Middle frontal gyrus (tissue), 1 donor: ENCODE results near the gene TELO2.

Experiments used
- DNase-seq: peaks from one replicate; pipeline ENCODE4 v3.0.0-alpha.2; 2015; ENCODE audit warnings: low spot score; ENCODE audit errors: extremely low spot score

TELO2 gene

DNA sequence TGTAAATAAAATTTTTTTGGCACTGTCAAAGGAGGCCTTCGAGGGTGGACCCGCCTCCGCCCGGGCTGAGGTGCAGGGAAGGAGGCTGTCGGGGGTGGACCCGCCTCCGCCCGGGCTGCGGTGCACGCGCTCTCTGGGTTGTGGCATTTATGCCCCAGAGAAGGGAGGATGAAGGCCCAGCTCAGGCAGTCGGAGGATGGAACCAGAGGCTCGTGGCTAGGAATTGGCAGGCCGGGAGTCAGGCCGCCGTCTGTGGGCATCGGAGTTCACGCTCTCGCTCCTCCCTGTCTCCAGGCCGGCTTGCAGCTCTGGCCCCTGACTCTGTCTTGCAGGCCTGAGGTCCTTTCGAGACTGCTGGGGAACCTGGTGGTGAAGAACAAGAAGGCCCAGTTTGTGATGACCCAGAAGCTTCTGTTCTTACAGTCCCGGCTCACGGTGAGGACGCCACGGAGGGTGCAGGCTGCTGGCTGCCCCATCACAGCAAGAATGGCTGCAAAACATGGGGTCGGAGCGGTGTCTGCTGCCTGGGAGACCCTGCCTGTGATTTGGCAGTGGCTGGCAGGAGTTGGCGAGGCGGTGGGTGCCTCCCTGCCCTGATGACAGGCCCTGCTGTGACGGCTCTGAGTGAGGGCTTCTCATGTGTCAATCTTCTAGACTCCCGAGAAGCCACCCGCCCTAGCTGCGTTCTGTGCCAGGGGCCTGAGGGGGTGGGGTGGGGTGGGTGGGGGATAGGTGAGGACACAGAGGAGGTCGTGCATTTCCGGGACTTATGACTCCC is 5.9 kb downstream of the TELO2 start:
- no peak for DNase-seq

DNA sequence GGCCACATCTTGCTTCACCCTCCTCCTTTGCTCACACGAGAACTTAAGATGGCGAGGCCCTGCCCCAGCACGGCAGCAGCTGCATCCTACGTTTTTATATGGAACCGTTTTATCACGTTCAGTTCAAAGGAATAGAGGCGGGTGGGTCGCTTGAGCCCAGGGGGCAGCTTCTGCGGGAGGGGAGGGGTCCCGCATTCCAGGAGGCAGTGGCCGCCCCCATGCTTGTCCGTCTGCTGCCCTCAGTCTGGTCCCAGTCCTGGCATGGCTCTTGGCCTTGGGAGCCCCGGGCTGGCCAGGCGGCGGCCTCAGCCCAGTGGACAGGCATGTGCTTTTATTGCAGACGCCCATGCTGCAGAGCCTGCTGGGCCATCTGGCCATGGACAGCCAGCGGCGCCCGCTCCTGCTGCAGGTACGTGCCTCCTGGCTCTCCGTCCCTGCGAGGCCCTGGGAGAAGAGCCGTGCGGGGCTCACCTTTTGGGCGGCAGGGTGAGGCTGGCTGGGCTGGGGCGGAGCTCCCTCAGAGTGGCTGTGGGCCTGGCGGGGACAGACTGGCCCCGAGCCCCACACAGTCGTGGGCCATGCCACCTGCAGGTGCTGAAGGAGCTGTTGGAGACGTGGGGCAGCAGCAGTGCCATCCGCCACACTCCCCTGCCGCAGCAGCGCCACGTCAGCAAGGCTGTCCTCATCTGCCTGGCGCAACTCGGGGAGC is 6.8 kb downstream of the TELO2 start:
- DNase-seq, result no peak

DNA sequence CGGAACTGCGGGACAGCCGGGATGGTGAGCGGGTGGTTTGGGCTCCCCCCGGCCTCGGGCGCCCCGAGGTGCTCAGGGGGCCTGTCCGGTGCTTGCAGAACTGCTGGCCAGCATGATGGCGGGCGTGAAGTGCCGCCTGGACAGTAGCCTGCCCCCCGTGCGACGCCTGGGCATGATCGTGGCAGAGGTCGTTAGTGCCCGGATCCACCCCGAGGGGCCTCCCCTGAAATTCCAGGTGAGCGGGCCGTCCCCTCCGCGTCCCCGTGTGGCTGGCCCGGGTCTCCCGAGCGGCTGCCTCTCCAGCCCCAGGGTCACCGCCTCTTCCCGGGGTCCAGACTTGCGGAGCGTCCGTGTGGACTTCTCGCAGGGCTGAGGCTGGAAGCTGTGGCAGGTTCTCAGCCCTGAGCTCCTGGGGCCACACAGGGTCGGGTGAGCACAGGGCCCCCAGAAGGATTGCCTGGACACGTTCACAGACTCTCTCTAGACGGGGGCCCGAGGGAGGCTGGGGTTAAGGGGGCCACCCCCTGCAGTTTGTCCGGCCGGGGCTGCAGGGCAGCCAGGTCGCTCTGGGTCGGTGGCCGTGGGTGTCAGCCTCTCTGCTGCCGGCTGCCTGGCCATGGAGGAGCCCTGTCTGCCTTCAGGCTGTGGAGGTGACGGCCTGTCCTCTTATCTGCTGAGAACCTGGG is 7.4 kb downstream of the TELO2 start:
- DNase-seq, result no peak

DNA sequence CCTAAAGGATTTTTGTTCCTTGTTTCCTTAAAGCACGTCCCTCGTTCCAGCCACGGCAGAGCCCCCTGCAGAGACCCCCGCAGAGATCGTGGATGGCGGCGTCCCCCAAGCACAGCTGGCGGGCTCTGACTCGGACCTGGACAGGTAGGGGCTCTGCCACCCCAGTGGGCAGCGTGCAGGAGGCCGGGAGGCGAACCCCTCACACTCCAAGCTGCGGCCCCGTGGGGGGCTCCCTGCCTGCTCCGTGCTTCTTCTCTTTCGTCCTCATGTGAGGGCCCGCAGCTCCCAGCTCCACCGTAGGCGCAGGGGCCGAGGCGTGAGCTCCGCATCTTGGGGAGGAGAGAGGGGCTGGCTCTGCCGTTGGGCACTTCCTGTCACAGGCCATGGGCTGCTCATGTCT is 8.5 kb downstream of the TELO2 start:
- no peak for DNase-seq

DNA sequence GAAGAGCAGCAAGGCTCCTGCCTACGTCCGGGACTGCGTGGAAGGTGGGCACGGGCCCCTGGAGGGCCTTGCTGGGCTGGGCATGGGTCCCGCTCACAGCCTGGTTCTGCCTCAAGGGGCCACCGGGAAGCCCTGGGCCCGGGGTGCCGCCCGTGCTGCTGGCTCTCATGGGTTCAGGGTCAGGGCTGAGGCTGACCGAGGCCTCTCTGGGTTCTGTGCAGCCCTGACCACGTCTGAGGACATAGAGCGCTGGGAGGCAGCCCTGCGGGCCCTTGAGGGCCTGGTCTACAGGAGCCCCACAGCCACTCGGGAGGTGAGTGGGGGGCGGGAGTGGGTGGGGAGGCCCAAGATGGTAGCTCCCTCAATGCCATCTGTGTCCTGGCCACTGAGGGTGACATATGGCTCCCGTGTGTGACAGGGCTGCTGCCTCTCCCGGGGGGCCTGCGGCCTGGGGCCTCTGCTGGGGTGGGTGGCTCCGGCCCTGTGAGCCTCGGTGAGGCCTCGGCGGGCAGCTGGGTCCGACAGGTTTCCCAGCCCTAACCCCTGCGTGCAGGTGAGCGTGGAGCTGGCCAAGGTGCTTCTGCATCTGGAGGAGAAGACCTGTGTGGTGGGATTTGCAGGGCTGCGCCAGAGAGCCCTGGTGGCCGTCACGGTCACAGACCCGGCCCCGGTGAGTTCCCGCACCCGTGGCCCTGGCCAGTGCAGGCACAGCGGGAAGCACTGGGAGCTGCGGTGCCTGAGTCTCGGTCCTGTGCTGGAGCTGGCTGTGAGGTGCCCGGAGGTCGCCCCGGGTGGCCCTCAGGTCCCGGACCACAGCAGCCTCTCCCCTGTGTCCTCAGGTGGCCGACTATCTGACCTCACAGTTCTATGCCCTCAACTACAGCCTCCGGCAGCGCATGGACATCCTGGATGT is 9.2 kb downstream of the TELO2 start:
- DNase-seq, result no peak

DNA sequence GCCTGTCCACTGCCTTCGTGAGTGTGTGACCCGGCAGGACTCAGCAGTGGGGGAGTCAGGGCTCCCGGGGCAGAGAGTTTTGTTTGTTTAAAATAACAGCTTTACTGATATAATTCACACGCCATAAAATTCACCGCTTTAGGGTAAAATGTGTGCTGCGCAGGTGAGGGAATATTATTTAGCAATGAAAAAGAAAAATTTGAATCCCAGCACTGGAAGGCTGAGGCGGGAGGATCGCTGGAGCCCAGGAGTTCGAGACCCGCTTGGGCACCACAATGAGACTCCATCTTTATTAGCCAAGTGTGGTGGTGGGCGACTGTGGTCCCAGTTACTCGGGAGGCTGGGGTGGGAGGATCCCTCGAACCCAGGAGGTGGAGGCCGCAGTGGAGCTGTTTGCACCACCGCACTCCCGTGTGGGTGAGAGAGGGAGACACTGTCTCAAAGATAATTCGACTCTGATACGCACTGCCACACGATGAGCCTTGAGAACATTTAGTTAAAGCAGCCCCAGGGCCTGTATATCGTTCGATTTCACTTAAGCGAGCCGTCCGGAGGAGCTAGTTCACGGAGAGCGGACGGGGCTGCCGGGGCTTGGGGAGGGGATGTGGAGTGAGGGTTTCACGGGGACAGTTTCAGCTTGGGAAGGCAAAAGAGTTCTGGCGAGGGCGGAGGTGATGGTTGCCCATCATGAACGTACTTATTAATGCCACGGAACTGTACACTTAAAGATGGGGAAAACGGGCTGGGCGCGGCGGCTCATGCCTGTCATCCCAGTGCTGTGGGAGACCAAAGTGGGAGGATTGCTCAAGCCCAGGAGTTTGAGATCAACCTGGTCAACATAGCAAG is 10.2 kb downstream of the TELO2 start:
- no peak for DNase-seq

DNA sequence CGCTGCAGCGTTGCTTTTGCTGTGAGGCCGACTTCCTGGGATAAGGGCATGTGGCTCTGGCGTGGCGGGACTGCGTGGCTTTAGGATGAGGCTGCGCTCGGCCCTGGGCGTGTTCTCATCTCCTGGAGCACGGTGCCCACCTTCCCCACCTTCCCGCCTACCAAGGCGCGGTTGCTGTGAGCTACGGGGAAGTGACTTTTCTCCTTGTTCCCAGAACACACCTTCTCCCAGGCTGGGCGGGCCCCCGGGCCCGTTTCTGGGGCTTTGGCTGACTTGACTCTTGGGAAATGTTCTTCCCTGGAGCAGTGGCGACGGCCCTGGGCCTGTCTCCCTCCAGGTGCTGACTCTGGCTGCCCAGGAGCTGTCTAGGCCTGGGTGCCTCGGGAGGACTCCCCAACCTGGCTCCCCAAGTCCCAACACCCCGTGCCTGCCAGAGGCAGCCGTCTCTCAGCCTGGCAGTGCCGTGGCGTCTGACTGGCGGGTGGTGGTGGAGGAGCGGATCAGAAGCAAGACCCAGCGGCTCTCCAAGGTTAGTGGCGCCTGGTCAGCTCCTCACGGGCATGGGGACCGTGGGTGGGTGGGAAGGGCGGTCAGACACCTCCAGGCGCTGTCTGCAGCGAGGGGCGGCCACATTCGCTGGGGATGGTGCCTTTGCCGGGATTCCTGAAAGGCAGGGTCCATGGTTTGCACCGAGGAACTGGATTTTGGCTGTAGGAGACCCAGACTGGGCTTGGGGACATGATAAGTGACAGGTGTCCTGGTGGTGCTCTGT is 12.1 kb downstream of the TELO2 start:
- no peak for DNase-seq

DNA sequence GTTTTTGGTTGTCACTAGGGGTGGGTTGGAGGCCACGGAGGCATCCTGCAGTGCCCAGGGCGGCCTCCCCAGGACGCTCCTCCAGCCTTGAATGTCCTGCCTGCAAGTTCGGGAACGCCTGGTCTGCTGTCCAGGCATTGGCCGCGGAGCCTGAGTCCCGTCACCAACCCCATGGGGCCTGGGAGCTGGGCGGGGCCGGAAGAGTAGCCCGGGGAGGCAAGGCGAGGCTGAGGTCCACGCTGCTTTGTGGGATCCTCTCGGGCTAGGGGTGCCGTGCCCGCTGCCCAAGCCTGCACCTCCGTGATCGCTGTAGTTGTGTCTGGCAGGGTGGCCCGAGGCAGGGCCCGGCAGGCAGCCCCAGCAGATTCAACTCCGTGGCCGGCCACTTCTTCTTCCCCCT is 12.8 kb downstream of the TELO2 start:
- no peak for DNase-seq

DNA sequence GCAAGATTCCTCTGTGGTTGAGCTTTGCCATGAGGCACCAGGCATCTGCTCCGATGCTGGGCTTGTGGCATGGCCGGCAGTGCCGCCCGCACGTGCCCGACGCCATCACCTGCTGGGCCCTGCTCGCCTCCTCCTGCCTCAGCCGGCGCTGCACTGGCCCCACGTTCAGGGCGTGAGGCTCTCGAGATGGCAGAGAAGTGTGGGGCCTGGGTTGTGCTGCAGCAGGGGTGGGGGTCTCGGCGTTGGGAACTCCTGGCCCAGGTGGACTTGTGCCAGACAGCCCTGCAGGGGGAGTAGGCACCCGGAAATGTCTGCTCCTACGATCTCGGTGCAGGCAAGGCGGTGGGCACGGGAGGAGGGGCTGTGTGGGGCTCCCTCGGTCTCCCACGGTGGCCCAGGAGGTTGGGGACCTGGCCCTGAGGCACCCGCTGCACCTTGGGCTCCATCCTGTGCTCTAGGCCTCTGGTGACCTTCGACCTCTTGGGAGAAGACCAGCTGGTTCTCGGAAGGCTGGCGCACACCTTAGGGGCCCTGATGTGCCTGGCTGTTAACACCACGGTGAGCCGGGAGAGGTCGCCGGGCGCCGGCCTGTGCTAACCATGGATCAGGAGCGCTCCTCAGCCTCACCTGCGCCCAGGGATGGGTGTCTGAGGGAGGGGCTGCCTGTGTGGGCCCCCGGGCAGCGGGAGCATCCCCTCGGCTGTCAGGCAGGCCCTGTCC is 13.5 kb downstream of the TELO2 start:
- no peak for DNase-seq

DNA sequence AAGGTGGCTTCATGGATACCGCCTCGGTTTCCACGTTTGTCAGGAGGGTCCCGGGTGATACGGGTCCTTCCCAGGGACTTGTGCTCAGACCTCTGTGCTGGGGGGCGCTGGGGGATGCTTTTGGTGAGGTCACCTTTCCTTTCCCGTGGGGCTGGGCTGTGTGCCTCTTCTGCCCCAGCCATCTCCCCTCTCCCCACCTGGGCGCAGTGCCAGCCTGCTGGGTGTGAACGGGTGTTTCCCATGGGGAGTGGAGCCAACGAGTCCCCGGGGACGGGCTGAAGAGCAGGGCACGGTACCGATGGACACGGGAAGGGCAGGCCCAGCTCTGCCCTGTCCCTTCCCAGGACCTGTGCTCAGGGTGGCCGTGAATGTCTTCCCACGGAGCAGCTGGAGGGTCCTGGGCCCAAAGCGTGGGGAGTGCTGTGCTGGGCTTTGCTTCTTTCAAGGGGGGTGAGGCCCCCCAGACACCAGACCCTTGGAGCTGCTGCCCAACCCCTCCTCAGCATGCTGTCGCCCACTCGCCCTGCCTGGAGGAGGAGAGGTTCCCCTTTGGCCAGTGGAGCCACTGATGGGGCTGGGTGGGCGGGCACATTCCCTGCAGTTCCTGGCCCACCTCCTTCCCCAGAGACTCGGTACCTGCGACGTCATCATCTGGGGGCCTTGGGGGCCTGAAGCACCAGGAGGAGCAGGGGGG is 15.5 kb downstream of the TELO2 start:
- no peak for DNase-seq

DNA sequence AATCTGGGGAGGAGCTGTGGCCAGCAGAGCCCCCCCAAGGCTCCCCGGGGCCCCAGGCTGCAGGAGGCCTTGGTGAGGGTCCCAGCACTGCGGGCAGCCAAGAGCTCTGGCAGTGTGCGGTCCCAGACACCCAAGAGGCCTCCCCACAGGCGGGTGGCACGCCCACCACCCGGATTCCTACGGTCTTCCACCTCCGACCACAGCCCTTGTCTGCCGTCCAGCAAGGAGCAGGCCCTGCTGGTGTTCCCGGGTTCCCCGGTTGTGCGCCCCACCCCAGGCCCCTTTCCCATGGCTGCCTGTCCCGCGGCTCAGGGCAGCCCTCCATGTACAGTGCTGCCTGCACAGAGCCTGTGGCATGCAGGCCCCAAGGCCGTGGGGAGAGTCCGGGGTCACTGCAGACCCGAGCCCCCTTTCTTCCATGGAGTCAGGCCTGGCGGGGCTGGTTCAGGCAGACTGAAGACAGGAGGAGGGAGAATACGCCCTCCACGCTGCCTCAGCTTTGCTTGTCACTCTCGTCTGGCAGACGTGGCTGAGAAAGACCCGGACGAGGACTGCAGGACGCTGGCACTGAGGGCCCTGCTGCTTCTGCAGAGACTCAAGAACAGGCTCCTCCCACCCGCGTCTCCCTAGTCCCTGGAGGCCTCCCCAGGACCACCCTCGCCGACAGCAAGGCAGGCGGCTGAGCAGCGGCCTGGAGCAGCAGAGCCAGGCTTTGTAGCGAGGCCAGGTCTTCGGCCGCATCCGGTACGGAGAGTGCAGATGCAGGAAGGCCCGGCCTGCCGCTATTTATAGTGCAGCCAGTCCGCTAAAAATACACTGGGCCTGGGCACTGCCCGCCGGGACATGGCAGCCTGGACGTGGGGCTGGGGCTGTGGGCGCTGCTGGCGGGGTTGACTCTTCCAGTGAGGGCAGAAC is 16.4 kb downstream of the TELO2 start:
- DNase-seq, result no peak

DNA sequence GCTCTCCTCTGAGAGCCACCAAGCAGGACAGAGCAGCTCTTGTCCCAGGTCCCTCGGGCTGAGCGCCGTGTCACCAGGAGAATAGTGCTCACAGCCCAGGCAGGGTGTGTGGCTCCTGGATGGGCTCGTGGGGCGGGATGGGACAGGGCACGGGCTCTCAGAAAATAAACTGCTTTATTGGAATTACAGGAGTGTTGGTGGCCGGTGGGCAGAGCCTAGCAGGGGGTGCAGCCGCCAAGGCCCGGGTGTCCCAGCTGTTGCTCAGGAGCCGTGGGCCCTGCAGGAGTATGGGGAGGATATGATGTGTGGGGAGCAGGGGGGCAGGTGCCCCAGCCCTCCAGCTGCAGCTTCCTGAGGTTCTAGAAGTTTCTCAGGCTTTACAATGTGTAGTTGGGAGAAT is 17.1 kb downstream of the TELO2 start:
- DNase-seq, result no peak

DNA sequence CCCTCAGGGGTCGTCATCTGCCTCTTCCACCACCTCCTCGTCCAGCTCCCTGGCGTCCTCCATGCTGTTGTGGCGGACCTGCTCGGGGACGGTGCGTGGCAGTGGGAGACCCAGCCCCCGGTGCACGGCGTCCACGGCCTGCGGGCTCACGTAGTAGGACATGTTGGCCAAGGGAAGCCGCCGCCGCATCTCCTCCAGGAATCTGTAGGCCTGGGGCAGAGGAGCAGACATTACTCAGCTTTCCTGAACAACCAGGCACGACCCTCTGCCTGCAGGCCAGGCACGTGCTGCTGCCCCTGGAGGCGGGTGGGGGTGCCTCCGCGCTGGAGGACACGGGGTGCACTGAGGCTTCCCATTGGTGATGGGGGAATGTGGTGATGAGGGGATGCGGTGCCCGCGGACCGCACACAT is 17.8 kb downstream of the TELO2 start:
- no peak for DNase-seq

DNA sequence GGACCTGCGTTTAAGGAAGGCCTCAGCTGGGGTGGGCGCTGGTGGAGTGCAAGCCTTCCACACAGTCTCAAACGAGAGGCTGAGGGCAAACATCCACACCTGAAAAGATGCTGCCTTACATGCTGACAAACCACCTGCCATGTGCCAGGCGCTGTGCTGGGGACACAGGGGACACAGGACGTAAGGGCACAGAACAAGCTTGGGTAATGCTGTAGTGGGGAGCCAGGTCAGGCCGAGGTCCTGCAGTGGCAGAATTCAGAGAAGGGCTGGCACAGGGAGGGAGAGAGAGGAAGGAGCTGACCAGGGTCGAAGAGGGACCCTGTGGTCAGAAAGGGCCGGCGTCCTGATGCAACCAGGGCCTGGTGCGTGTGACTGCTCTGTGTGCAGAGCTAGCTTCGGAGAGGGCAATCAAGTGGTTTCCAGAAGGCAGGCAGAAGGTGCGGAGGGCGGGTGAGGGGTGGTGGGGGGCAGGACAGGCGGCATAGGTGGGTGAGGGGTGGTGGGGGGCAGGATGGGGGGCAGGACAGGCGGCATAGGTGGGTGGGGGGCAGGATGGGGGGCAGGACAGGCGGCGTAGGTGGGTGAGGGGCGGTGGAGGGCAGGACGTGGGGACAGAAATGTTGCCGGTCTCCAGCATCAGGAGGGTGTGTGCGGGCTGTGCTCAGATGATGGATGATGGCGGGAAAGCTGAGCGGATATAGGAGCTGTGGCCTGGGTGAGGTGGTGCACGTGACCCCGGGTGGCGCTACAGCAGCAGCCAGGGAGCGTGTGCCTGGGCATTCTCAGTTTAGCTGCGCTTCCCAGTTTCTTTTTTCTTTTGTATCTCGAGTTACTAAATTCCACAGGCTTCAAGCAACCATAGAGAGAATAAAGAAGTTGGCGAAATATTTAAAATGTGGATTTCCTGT is 18.8 kb downstream of the TELO2 start:
- DNase-seq, result no peak

DNA sequence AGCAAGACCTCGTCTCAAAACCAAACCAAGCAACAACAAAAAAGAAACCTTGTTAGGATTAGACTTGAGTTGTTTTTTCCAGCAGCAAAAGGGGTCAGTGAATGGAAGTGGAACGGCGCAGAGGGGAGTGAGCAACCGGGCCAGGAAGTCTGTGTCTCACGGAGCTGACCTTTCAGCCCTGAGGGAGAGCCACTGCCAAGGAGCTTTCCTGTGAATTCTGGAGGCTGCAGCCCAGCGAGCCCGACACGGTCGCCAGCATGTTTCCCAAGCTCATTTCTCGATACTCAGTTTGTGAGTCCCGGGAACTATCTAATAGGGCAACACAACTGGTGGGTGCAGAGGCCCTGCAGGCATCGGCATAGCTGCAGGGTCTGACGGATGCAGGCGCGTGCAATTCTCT is 19.6 kb downstream of the TELO2 start:
- DNase-seq, result no peak

DNA sequence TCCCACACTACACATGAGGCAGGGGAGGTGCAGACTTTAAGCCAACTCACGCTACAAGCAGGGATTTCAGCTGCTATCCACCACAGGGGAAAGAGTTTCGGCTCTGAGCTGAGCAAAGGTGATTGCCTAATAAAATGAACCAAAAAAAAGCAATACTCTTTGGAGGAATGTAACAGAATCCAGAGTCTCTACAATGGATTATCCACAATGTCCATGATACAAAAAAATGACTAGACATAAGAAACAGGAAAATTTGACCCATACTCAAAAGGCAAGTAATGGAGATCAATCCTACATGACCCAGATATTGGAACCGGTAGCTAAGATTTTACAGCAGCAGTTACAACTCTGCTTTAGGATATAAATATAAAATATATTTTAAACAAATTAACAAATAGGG is 21.3 kb downstream of the TELO2 start:
- DNase-seq, result no peak
